Amniotic stem cell (primary cell): ENCODE measurements around the gene MFSD8.
"Not testable (repeated sequence)": the region's sequence is repeated elsewhere in the genome, so short reads cannot be mapped to it uniquely, and the experiment has no call there.

ENCODE experiments used
- DNase-seq: peaks from one replicate; lab custom pipeline; 2025; lab: John Stamatoyannopoulos, UW

Gene MFSD8, protein sequence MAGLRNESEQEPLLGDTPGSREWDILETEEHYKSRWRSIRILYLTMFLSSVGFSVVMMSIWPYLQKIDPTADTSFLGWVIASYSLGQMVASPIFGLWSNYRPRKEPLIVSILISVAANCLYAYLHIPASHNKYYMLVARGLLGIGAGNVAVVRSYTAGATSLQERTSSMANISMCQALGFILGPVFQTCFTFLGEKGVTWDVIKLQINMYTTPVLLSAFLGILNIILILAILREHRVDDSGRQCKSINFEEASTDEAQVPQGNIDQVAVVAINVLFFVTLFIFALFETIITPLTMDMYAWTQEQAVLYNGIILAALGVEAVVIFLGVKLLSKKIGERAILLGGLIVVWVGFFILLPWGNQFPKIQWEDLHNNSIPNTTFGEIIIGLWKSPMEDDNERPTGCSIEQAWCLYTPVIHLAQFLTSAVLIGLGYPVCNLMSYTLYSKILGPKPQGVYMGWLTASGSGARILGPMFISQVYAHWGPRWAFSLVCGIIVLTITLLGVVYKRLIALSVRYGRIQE

GRCh38 chr4:127965062-127965802 lies at the start of gene MFSD8, which contains the start of gene ABHD18:
MFSD8 (minus strand) TSS chr4:127965173; CDS start chr4:127965133, 40 bp downstream.
ABHD18 (plus strand) TSS chr4:127965406; CDS start chr4:127982956, 17,550 bp downstream.
- DNase-seq: peak; percentile 98

DNA sequence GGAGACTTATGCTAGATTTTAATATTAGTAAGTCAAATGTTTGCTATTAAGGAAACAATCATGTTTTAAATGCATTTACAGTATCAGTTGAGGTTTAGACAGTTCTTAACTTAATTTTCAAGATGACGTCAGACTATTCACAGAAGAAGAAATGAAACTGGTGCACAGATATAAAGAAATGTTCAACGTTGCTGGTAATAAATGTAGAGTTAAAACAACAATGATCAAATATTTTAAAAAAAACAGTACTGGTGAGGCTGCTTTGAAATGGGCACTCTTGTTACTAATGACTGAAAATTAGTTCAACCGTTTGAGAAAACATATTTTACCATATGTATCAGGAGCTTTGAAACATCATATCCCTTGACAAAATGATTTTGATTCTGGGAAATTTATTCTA lies 44.5 kb upstream of the MFSD8 start:
- DNase-seq: no peak

DNA sequence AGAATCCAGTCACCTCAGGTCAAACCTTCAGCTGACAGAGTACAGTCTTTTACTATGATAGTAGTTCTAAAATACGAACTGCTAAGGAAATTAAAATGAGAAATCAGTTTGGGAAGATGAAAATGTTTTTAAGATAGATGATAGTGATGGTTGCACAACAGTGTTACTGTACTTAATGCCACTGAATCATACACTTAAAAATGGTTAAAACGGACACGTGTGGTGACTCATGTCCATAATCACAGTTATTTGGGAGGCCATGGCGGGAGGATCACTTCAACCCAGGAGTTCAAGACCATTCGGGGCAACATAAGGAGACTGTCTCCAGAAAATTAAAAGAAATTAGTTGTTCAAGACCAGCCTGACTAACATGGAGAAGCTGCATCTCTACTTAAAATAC lies 41.6 kb upstream of the MFSD8 start:
- DNase-seq: no peak

- peak; percentile 41 for DNase-seq
Measured at GRCh38 chr4:127997534-127998388, 32.8 kb upstream of the MFSD8 start.

DNA sequence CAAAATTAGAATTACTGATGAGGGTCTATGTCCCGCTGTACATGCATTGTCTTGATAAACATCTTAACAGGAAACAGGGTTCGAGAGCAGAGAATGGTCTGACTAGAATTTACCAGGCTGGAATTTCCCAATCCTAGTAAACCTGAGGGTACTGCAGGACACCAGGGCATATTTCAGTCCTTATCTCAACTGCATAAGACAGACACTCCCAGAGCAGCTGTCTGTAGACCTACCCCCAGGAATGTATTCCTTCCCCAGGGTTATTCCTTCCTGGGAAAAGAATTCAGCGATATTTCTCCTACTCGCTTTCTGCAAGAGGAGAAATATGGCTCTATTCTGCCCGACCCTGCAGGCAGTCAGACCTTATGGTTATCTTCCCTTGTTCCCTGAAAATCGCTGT lies 31.5 kb upstream of the MFSD8 start:
- not testable (repeated sequence) for DNase-seq

- peak; percentile 36 for DNase-seq
Measured at GRCh38 chr4:127995776-127996175, 30.8 kb upstream of the MFSD8 start.

- no peak for DNase-seq
Measured at GRCh38 chr4:127993151-127993550, 28.2 kb upstream of the MFSD8 start.

GRCh38 chr4:127988638-127989037 lies 23.7 kb upstream of the MFSD8 start:
- DNase-seq: no peak

GRCh38 chr4:127985989-127986388 lies 21.0 kb upstream of the MFSD8 start:
- no peak for DNase-seq

- DNase-seq: no peak
Measured at GRCh38 chr4:127982445-127982844, 17.5 kb upstream of the MFSD8 start.

GRCh38 chr4:127978930-127979329 lies 14.0 kb upstream of the MFSD8 start:
- DNase-seq: no peak

DNA sequence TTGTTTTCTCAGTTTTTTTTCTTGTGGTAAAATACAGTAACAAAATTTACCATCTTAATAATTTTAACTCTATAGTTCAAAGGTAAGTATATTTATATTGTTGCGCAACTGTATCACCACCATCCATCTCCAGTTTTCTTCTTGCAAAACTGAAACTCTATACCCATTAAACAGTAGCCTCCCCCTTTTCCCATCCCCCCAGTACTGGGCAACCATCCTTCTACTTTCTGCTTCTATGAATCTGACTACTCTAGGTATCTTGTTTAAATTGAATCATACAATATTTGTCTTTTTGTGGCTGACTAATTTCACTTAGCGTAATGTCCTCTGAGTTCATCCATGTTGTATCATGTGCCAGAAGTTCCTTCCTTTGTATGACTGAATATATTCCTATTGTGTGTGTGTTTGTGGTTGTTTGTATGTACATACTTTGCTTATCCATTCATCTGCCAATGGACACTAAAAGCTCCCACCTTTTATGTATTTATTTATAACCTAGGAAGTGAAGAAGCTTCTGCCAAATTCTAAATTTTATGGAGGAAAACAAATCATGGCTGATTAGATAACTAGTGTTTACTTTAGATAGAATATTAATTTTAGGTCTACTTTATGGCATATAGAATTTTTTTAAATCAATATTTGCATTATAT lies 10.3 kb upstream of the MFSD8 start:
- no peak for DNase-seq

DNA sequence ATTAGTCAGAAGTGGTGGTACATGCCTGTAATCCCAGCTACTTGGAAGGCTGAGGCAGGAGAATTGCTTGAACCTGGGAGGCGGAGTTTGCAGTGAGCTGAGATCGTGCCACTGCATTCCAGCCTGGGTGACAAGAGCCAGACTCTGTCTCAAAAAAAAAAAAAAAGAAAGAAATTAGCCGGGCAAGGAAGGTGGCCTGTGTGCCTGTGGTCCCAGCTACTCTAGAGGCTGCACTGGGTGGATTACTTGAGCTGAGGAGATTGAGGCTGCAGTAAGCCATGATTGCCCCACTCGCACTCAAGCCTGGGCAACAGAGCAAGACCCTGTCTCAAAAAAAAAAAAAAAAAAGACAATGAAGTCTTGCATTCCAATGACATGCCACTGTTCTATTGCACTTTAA lies 6.0 kb upstream of the MFSD8 start:
- DNase-seq: not testable (repeated sequence)

DNA sequence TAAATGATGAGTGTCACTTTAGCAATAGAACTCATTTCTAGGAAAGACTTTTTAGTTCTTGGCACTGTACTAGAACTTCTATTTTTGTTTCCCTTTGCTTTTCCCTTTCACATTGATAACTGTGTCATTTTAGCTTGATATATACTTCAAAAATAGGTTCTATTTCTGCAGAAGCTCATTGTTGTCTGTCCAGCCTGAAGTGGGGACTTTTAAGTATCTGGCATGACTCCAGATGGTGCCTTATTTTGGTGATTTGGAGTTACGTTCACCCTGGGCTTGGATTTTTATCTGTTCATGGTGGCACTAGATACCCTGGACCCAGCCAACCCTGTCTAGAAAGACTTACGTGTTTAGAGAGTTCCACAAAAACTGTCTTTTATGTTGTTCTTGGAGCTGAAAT lies 3.6 kb upstream of the MFSD8 start:
- no peak for DNase-seq

DNA sequence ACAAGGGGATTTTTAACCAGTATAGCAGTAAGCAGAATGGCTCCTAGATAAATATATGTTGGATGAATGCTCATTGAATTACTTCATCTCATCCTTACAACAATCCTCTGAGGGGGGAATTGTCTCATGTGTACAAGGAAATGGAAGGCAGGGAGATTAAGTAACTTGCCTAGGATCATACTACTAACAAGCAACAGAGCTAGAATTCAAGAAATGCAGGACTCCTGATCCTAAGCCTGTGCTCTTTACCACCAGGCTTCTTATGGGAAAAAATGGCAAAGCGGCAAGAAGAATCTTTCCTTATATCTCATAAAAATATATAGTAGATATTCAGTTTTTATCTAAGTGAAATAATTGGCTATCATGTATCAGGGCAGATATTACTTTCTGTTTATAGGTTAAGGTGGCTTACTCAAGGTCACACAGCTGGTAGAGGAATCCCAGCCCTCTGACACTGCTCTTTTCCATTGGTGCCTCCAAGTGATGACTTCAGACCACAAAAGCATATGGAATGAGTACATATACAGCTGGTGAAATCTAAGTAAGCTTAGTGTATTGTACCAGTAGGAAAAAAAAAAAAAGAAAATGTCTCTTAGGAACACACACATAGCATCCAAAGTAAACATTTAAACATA lies 2.3 kb upstream of the MFSD8 start:
- no peak for DNase-seq

GRCh38 chr4:127965803-127966175 lies 816 bp upstream of the MFSD8 start:
- peak; percentile 3 for DNase-seq

DNA sequence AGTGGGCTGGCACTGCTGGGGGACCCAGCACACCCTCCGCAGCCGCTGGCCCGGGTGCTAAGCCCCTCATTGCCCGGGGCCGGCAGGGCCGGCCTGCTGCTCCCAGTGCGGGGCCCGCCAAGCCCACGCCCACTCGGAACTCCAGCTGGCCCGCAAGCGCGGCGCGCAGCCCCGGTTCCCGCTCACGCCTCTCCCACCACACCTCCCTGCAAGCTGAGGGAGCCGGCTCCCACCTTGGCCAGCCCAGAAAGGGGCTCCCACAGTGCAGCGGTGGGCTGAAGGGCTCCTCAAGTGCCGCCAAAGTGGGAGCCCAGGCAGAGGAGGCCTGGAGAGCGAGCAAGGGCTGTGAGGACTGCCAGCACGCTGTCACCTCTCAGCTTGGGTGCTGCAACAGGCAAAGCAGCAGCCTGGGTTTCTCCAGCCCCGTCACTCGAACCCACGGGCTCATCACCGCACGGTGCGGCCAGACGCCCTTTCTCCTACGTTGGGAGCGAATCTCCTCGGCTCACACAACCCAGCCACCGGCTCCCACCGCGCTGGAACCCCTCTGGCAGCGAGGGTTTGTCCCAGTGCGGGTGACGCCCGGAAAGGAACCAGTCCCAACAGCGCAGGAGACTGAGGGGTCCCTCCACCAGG lies 429 bp downstream of the MFSD8 start:
- not testable (repeated sequence) for DNase-seq

GRCh38 chr4:127963633-127964398 lies 1.2 kb downstream of the MFSD8 start:
- DNase-seq: not testable (repeated sequence)

DNA sequence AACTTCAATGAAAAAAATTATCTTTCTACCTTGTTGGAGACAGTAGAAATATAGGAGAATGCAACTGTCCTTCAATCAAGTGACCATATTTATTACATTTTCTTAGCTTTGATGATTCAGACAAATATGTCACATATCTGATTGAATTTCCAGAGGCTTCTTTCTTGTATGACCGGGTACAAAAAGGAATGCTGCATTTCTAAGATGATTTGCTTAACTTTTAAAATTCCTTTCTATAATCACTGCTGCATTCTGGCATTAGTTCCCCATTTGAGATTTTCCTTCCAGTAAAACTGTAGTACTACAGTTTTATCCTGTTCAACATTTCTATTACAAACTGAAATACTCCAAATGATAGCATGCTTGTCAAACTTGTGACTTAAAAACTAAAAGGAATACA lies 5.2 kb downstream of the MFSD8 start:
- DNase-seq: no peak

GRCh38 chr4:127957105-127957504 lies 7.9 kb downstream of the MFSD8 start:
- DNase-seq: no peak
